22Rv1 (cell line): ENCODE measurements around the gene SGK1.

Experiments
- ZFX ChIP-seq: fragments of 450-650 bp; IDR thresholded peaks from 2 replicates; pipeline ENCODE4 v1.6.1; 2017; ENCODE audit warnings: antibody characterized with exemption, borderline replicate concordance
- TF ChIP-seq, protein P1 (sequence below): fragments of 450-650 bp; IDR thresholded peaks from 2 replicates; pipeline ENCODE4 v1.5.1; 2017; ENCODE audit warnings: mild to moderate bottlenecking

DNA sequence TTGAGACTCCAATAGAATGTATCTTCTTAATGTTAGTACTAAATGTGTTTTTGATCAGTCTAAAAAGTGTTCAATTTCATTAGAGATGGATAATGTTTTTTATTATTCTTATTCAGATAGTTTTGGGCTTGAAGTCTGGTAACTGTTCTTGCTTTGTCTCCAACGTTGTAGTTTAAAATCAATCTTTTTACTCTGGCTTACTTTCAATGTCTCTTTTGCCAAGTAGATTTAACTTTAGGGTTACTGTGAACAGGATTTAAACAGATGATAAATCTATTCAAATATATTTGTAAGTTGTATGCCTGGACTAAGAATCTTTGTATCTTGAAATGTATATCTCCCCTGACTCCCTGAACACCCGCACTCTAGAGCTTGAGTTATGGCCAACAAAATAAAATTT lies 51.1 kb downstream of the SGK1 start:
- TF ChIP-seq, protein P1, sequence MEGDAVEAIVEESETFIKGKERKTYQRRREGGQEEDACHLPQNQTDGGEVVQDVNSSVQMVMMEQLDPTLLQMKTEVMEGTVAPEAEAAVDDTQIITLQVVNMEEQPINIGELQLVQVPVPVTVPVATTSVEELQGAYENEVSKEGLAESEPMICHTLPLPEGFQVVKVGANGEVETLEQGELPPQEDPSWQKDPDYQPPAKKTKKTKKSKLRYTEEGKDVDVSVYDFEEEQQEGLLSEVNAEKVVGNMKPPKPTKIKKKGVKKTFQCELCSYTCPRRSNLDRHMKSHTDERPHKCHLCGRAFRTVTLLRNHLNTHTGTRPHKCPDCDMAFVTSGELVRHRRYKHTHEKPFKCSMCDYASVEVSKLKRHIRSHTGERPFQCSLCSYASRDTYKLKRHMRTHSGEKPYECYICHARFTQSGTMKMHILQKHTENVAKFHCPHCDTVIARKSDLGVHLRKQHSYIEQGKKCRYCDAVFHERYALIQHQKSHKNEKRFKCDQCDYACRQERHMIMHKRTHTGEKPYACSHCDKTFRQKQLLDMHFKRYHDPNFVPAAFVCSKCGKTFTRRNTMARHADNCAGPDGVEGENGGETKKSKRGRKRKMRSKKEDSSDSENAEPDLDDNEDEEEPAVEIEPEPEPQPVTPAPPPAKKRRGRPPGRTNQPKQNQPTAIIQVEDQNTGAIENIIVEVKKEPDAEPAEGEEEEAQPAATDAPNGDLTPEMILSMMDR, result no peak
- no peak for TF ChIP-seq ZFX
